T-helper 1 cell treated with Interleukin-12 subunit alpha and Interleukin-12 subunit beta and Interleukin-4 antibody, amounts not matched to agents 30 ng/mL and 1 ng/mL, for 36 hours (primary cell): ENCODE results near the gene AVPR2. TPM values are rescaled to one million over a fixed set of nuclear protein-coding genes. Genes with fewer than 3 reads are reported as not detected.

ENCODE experiments used
- intact Hi-C: fragments of 100-400 bp; cut with micrococcal nuclease; formaldehyde crosslinking; loops from one replicate; pipeline ENCODE4 v1.15.1; 2024
- total RNA-seq: library from RNA; stranded (reverse); gene quantifications from 2 replicates; pipeline ENCODE4 v1.2.3, GENCODE V29; 2022

The AVPR2 gene
- total RNA-seq, 1 donor from 2014 or later = not detected

DNA sequence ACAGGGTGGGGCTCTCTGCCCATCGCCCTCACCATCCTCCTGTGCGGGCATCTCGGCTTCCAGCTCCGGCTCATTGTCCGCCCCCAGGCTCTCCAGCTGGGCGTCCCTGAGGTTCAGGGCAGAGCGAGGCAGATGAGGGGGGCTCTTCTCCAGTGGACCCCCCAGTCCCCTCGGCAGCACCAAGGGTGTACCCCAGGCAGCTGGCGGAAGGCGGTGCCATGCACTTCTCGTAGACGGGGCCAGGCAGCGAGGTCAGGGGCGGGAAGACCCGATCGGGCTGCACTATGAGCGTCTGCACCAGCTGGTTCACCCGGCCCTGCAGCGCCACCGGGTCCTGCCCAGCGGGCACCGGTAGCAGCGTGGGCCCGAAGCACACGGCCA, 5.5 kb downstream of the AVPR2 start:
- intact Hi-C loops = no loop called here

DNA sequence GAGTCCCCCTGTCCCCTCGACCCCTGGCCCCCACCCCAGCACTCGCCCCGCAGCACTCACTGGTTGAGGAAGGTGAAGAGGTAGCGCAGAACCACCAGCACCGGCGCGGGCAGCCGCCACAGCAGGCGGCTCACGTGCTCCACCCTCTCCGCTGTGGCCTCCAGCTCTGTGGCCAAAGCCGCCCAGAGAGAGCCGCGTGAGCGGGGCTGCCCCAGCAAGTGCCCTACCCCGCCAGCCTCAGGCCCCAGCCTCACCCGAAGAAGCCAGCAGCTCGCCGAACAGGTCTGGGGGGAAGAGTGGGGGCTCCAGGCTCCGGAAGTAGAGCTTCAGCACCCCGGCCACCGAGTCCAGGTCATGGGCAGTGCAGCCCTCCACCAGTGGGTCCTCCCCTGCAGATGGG, 6.0 kb downstream of the AVPR2 start:
- intact Hi-C loops = no loop called here

DNA sequence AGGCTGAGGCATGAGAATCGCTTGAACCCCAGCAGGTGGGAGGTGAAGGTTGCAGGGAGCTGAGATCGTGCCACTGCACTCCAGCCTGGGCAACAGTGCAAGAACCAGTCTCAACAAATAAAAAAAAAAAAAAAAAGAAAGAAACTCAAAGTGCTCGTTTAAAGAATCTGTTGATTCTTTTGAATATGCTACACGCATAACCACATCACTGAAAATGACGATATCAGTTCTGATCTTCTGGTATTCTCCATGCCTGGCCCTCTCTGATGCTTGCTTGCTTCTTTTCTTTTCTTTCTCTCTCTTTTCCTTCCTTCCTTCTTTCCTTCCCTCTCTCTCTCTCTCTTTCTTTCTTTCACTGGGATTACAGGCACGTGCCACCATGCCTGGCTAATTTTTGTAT, 7.3 kb downstream of the AVPR2 start:
- intact Hi-C loops = no loop called here

DNA sequence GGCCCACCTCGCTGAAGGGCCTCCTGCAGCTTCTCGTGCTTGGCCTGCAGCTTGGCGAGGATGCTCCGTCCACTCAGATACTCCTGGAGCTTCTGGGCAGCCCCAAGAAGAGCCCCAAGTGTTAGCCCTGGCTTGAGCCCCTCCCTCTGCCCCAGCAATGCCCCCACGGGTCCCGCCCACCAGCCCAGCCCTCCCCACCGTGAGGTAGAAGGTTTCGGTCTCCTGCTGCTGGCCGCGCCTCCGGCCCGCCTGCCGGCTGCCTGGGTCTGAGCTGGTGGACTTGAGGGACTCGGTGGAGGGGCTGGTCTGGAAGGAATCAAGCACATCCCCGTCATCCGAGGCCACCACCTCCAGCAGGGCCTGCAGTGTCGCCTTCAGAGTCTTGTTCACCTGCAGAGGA, 8.7 kb downstream of the AVPR2 start:
- intact Hi-C loops = no loop called here

DNA sequence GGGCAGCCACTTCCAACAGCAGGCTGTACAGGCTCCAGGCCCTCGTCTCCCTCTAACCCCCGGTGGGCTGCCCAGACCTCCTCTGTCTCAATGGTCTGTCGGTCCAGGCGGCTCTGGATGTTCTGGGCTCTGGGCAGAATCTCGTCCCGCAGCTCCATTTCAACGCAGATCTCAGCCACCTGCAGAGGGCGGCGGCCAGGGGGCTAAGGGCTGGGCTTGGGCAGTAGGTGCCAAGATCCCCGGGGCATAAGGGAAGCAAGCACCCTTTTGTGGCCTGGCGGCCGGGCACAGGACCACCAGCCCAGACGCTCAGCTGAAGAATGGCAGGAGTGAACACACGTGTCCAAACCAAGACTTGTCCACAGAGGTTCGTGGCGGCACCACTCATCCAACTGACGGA, 9.2 kb downstream of the AVPR2 start:
- intact Hi-C loops = no loop called here

DNA sequence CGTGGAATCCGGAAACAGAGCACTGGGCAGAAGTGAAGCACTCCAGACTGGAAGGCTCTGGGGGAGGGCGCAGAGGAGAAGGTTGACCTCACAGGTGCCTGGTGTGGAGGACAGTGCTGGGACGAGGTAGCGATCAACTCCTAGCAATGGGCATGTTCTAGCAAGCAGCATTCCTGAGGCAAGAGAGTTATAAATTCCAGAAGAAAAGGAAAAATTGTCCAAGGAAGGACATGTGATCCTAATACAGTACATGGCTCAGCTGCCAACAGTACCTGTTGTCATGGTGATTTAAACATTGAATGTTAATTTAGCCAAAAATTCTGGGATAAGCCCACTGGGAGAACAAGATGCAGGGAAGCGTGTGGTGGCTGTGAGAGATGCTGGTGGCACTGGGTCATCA, 13.4 kb downstream of the AVPR2 start:
- intact Hi-C loops = no loop called here

DNA sequence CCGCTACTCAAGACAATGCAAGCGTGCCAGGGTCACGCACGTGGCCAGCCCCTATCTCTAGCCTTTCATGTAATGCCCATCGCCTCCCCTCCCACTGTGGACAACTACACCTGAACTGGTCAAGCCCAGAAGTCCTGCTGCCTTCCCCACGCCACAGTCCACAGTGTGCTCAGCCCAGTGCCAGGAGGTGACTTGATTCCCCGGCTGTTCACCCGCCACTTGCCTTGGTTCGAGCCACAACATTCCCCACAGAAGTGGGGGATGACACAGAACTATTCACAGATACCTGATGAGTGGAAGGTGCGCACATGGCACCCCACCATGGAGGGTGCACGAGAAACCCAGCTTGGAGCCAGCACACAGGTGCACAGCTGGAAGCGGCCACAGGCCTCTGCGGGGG, 14.8 kb downstream of the AVPR2 start:
- intact Hi-C loops = no loop called here

DNA sequence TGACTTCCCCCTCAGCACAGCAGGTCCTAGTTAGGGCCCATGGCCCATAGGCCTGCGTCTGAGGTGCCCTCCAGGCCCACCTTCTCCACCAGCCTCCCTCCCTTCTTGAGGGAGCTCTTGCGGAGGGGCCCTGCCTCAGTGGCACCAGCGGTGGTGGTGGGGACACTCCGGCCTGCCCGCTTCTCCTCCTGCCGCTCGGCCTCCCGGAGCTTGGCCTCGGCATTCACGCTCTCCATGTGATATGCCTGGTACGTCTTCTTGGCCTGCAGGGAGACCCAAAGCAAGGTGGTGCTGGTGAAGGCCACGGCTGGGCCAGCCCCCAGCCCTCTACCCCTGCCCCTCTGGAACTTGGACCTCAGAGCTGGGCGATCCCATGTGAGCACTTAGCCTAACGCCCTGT, 16.1 kb downstream of the AVPR2 start:
- intact Hi-C loops = loop anchor here (10.0 kb wide), 1 partner anchor 794 kb away; no protein-coding TSS in a partner anchor

DNA sequence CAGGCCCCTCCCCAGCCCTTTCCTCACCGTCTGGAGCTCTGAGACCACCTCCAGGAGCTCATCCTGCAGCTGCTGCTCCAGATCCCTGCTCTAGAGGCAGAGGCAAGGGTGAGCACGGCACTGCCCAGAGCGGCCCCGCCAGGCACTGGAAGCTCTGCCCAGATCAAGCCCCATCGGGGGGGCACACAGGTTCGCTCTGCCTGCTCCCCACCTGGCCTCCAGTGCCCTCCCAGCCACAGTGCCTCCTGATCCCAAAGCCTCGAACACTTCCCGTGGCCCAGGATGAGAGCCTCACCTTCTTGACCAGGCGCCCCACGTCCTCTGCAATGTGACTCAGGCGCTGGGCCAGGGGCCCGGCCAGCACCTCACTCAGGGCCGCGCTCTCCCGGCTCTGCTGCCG, 16.6 kb downstream of the AVPR2 start:
- intact Hi-C loops = loop anchor here (10.0 kb wide), 1 partner anchor 794 kb away; no protein-coding TSS in a partner anchor

DNA sequence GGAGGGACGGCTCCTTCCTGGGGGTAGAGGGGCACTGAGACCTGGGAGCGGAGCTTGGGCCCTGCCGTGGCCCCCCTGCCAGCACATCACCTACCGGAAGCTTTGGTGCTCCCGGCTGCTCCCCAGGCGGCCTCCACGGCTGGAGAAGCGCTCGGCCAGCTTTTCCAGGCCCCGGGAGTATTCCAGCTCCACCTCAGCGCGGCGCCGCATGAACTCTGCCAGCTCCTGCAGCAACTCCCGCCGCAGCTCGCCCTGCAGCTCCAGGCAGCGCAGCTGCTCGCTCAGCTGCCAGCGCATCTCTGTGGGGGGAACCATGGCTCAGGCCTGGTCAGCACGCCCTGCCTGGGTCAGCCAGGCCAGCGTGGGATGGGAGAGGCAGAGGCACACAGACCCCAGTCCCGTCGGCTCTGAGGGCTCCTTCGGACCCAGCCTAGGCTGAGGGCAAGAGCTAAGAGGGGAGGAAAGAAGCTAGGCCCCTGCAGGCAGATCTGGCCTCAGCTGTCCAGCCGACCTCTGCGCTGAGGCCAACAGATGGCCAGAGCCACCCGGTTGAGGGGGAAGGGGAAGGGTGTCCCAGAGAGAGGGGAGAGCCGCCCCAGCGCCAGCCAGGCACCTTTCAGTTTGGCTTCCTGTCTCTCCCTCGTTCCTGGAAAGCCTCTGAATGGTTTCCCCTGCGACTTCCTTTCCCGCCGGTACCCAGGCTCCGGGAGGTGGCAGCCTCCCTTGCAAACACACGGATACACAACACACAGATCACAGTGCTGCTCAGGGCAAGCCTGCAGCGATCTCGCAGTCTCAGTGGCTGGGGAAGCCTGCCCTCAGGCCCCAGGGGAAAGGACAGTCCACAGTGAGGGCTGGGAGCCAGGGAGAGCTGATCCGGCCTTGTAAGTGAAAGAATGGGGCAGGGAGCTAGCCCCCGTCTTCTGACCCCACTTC, 17.3 kb downstream of the AVPR2 start:
- intact Hi-C loops = loop anchor here (10.0 kb wide), 1 partner anchor 793 kb away; no protein-coding TSS in a partner anchor

DNA sequence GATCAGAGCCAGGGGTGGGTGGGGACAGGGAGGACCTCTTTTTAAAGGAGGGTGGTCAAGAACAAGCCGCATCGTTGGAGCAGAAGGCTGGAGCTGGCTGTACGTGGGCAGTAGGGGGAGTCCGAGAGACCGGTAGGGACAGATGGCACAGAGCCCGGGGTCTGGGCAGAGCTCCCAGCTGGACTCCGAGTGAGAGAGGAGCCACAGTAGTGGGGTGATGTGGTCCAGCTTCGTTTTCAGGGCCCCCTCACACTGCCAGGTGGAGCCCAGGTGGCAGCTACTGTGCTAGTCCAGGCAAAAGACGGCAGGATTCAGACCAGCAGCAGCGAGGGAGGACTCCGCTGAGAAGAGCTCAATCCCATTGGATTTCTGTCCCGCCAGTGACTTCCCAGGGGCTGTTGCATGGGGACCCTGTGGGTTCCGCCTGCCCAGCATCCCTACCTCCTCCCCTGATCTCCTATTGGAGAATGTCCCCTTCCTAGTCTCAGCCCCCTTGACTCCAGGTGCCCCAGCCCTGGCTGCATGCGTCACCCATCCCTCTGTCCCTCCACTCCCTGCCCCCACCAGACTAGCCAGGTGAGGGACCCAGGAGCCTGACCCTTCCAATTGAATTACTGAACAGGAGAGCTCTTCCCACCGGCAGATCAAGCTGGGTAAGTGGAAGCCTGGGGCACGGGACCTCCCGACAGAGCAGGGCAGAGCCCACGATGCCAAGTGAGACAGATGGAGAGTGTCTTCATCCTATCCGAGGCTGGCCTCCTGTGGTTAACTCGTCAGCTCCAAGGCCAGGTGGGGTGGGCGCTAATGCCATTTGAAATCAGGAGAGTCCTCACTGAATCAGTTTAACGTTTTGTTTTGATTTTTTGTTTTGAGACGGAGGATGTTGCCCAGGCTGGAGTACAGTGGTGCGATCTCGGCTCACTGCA, 18.7 kb downstream of the AVPR2 start:
- intact Hi-C loops = loop anchor here (10.0 kb wide), 1 partner anchor 792 kb away; no protein-coding TSS in a partner anchor

DNA sequence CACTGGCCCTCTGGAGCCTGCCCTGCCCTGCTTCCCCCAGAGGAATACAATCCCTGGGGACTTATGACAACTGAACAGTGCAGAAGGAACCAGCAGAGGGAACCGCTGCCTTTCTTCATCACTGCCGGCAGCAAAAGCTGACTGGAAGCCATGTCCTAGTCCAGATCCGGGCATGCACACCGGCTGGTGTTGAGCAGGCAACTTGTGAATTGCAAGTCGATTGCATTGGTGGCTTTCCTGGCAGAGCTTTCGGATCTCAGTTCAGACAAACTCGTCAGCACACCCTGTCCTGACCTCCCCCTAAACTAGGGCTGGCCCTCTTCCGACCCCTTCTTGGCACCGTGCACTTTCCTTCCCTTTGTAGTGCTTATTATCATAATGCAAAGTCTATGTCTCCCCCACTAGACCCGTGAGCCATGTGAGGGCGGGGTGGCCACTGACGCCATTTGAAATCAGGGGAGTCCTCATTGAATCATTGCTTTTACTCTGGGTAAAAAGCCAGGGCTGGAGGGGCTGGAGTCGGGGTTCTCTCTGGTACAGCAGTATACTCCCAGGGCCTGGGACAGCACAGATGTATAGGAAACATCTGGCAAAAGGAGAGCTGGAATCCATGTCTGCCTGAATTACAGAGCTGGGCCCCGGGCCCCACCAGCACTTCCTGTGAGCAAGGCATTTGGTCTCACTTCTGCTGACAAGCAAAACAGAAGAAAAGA, 19.8 kb downstream of the AVPR2 start:
- intact Hi-C loops = loop anchor here (1.0 to 10.0 kb wide), 4 partner anchors 23 to 790 kb away; partner anchors contain the start of genes IDH3G and SSR4

DNA sequence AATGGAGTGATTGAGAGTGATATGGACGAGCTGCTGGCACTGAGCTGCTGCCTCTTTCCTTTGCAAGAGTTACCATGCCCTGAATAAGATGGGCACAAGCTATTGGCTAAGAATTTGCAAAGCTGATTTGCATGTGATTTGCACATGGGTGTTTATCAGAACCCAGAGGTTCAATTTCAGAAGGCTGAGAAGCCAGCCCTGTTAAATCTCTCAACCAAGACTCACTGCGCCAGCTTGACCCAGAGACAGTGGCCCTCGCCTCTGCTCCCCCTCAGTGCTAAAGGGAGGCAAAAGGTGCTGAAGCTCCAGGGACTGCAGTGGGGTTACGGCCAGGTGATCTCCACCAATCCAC, 20.9 kb downstream of the AVPR2 start:
- intact Hi-C loops = loop anchor here (2.0 to 10.0 kb wide), 6 partner anchors 25 to 968 kb away; partner anchors contain the start of genes FLNA, L1CAM and RPL10

DNA sequence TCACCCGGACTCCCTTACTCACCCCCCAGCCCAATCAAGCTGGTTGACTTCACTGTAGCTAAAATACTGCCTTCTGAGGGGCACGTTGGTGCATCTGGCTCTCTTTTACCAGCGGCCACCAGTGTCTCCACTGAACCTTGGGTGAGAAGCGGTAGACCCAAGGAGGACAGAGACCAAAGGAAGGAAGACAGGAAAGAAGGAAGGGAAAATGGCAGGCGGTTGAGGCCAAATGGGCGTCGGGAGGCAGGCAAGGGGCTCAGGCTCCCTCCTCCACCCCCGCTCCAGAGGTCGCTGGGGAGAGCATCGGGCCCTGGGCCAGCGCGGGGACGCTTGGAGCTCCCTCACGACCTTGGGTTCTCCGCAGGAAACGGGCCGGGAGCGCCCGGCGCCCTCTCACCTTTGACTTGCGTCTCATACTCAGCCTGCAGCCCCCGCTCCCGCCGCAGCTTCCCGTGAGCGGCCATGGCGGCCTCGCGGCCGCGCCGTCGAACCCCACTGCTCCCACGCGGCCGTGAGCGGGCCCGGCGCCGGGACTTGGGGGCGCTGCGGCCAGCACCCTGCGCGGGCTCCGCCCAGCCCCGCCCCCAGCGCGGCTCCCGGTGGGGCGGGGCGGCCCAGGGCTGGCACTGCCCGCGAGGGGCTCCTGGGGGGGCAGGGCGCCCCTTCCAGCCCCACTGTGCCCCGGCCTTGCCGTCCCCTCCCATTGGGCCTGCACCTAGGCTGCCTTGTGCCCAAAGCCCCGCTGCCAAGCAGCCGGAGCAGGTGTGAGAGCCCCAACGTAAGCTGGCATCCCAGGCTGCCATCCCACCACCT, 21.5 kb downstream of the AVPR2 start, which contains the start of gene ARHGAP4:
Gene ARHGAP4 (minus strand): TSS at position 526 of the 813 bp plus-strand sequence. CDS start 62 bp downstream, at position 464.
- intact Hi-C loops = loop anchor here (1.0 to 10.0 kb wide), 9 partner anchors 9 to 969 kb away; partner anchors contain the start of genes CCNQ, FLNA, L1CAM and MECP2

DNA sequence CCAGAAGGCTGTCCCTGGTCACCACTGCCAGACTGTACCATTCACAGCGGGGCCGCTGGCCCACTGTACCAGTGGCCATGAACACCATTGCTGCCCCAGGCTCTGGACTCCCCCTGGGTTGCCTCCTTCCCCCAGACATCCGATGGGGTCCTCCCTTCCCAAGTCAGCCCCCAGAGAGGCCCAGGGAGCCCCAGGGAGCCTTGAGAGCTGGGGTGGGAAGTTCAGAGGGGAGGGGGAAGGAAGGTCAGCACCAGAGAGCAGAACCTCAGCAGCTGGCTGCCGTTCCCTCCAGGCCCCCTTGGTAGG, 22.0 kb downstream of the AVPR2 start:
- intact Hi-C loops = loop anchor here (1.0 to 10.0 kb wide), 8 partner anchors 9 to 969 kb away; partner anchors contain the start of genes CCNQ, FLNA, L1CAM and MECP2

DNA sequence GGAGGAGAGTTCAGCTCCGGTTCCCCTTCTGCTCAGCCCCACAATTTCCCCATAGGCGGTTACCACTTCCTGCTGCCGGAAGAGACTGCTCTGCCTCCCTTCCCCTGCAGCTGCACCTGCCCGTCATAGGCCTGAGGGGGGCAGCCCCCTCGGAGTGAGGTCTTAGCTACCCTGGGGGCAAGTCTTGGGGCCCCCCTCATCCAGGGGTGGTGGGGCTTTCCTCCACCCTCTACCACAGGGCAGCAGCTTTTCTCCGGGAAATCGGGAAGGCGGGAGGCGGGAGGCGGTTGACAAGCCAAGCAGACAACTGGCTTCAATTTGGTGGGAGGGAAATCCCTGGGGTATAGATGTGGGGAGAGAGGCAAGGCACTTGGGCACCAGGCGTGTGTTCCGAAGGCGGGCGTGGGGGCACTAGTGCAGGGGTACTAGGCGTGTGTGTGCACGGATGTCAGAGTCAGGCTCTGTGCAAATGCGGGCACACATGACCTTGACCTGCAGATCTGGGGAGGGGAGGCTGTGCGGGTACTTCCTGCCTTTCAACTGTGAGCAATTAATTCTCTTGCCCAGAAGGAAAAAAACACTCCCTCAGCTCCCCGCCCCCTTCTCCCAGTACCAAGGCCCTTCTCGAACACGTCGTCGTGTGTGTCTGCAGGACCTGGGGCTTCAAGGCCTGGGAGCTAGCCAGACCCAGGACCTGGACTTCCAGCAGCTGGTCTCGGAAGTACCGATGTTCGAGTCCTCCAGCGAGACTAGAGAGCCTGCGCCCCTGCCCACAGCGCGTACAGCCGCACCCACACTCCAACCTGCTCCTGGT, 22.6 kb downstream of the AVPR2 start:
- intact Hi-C loops = loop anchor here (1.0 to 10.0 kb wide), 8 partner anchors 8 to 970 kb away; partner anchors contain the start of genes CCNQ, FLNA, L1CAM and MECP2

DNA sequence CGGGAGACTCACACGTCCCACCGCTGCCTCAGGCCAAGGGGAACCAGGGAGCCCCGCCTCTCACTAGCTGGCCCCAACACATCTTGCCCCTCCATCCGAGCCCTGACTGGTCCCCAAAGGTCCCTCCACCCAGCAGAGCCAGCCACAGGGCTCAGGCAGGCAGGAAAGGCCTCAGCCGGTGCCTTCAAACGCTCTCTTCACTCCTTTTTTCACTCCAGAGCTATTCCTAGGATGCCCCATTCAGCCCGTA, 23.1 kb downstream of the AVPR2 start:
- intact Hi-C loops = loop anchor here (2.0 to 10.0 kb wide), 7 partner anchors 40 to 970 kb away; partner anchors contain the start of genes CCNQ, FLNA, L1CAM and MECP2

DNA sequence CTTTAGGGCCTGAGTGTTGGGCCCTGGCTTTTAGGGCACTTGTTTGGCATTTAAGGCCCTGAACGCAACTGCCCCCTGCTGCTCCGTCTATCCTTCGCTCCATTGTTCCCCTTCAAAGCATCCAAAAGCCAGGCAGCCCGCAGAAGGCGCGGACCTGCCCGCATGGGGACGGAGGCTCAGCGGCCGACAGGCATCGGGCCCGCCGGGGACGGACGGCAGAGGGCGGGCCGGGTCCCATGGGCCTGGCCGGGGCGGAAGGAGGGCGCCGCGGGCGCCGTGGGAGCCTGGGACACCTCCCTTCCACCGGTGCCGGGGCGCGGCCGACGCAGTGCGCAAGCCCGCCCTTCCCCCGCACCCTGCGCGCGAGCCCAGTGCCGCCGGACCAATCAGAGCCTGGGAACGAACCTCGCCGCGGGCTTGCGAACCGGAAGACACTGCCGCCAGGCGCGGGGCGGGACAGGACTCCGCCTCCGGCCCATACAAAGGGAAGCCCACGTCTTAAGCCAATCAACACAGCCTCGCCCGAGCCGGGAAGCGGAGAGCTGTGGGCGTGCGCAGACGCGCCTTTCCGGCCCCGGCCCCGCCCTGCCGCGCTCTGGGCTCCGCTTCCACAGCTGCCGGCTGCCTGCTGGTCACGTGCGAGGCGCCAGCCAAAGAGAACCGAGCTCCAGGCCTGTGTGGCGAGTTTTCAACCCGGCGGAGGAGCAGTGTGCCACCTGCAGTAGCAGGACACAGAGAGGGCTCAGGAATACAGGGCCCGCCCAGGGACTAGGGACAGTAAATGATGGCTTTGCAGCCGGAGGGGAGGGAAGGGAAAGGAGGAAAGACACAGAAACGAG, 23.7 kb downstream of the AVPR2 start:
- intact Hi-C loops = loop anchor here (1.0 to 10.0 kb wide), 10 partner anchors 41 to 971 kb away; partner anchors contain the start of genes ABCD1, BCAP31, CCNQ and FLNA
